ENCODE measurements around the gene ZBTB9.

The ZBTB9 gene

DNA sequence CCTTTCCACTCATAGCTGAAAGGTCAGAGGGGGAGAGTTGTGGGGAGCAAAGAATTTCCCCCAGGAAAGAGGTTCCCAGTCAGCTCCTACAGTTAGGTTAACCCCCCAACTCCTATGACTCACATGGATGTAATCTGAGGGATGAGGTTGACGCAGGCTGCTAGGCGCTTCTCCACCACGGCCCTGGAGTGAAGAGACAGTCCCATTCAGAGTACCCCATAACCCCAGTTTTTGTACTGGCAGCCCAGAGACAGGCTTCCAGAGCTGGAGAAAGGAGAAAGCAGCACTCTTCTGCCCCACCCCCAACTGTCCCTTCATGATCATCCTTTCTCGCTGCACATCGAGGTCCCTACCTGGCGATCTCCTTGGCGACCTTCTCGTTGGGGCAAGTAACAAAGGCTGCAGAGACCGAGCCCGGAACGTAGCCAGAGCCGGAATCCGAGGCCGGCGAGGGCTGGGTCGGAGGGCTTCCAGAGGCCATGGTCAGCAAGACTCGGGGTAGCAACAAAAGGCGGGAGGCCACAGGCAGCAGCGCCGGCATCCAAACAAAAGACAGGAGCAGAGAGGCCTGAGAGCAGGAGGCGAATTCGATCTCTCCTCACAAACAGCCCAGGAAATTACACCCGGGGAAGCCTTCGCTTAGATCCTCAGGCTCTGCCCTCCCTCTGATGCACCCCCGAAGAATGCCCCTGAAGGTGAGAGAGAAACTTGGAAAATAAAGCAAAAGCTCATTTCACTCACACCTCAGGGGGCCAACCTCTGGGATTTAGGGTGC lies 37.1 kb upstream of the ZBTB9 start:
- TF ChIP-seq CEBPB (IDR thresholded peaks at IDR 0.05) (no peak), TAF1 (IDR thresholded peaks at IDR 0.05; ENCODE audit: low read depth) (no peak)
- TF ChIP-seq, protein P1, sequence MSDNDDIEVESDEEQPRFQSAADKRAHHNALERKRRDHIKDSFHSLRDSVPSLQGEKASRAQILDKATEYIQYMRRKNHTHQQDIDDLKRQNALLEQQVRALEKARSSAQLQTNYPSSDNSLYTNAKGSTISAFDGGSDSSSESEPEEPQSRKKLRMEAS (IDR thresholded peaks at IDR 0.05): no peak

DNA sequence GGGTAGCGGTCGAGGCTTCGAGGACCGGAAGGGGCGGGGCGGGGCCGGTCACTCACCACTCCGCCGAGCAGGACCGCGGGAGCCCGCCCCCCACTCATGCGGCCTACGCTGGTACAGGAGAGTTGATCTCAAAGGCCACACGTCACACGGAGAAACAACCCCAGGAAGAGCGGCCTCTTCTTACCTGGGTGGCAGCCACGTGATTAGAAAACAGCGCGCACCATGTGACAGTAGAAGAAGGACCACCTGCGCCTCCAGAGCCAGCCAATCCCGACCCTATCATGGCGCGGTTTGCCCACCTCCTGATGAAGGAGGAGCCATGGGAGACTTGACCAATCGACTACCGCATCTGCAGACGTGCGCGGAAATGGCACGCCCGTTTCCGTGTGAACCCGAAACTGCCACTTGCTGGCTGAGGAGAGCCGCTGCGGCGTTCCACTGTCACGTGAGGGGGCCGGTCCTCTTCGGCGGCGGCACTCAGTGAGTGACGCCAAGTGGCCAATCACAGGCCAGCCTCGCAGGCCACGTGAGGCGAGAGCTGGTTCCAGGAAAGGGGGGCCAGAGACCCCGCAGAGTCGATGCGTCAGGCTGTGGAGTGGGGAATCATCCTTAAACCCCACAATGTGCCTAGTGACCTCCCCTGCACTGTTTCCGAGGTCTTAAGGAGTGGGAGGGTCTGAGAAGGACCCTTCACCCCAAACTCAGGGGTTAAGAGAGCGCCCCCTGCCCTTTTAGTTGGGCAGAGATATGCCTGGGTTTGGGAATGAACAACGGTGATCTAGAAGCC lies 36.3 kb upstream of the ZBTB9 start, which contains the start of gene CUTA:
Gene CUTA, minus strand, starts transcription at position 205 of the 787 bp plus-strand sequence. Its CDS starts 107 bp downstream, at position 98.
- TF ChIP-seq, protein P2, sequence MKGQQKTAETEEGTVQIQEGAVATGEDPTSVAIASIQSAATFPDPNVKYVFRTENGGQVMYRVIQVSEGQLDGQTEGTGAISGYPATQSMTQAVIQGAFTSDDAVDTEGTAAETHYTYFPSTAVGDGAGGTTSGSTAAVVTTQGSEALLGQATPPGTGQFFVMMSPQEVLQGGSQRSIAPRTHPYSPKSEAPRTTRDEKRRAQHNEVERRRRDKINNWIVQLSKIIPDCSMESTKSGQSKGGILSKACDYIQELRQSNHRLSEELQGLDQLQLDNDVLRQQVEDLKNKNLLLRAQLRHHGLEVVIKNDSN (IDR thresholded peaks at IDR 0.05): peak; percentile 98
- TF ChIP-seq CREB1 (IDR thresholded peaks at IDR 0.05; ENCODE audit: low read depth) (no peak; the same call in none of the 2 replicates), RAD21 (IDR thresholded peaks at IDR 0.05; ENCODE audit: low read depth) (no peak), ZBTB7A (IDR thresholded peaks at IDR 0.05; ENCODE audit: low read depth) (peak; percentile 86; the same call in 1 of the 2 replicates), EP300 (IDR thresholded peaks at IDR 0.05; ENCODE audit: borderline replicate concordance) (no peak), TAF1 (IDR thresholded peaks at IDR 0.05; ENCODE audit: low read depth) (peak; percentile 35; the same call in 1 of the 2 replicates), NFIC (IDR thresholded peaks at IDR 0.05) (no peak), FOXM1 (IDR thresholded peaks at IDR 0.05; ENCODE audit: borderline replicate concordance, low read depth) (no peak), YY1 (IDR thresholded peaks at IDR 0.05; ENCODE audit: low read depth) (peak; percentile 76), TEAD4 (IDR thresholded peaks at IDR 0.05) (peak; percentile 26; the same call in 1 of the 2 replicates), TCF12 (IDR thresholded peaks at IDR 0.05; ENCODE audit: low read depth) (no peak), EGR1 (IDR thresholded peaks at IDR 0.05) (no peak), CEBPB (IDR thresholded peaks at IDR 0.05) (no peak)
- TF ChIP-seq, protein P3, sequence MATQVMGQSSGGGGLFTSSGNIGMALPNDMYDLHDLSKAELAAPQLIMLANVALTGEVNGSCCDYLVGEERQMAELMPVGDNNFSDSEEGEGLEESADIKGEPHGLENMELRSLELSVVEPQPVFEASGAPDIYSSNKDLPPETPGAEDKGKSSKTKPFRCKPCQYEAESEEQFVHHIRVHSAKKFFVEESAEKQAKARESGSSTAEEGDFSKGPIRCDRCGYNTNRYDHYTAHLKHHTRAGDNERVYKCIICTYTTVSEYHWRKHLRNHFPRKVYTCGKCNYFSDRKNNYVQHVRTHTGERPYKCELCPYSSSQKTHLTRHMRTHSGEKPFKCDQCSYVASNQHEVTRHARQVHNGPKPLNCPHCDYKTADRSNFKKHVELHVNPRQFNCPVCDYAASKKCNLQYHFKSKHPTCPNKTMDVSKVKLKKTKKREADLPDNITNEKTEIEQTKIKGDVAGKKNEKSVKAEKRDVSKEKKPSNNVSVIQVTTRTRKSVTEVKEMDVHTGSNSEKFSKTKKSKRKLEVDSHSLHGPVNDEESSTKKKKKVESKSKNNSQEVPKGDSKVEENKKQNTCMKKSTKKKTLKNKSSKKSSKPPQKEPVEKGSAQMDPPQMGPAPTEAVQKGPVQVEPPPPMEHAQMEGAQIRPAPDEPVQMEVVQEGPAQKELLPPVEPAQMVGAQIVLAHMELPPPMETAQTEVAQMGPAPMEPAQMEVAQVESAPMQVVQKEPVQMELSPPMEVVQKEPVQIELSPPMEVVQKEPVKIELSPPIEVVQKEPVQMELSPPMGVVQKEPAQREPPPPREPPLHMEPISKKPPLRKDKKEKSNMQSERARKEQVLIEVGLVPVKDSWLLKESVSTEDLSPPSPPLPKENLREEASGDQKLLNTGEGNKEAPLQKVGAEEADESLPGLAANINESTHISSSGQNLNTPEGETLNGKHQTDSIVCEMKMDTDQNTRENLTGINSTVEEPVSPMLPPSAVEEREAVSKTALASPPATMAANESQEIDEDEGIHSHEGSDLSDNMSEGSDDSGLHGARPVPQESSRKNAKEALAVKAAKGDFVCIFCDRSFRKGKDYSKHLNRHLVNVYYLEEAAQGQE (IDR thresholded peaks at IDR 0.05; ENCODE audit: low read depth): no peak
- TF ChIP-seq, protein P1 (IDR thresholded peaks at IDR 0.05): peak; percentile 97

DNA sequence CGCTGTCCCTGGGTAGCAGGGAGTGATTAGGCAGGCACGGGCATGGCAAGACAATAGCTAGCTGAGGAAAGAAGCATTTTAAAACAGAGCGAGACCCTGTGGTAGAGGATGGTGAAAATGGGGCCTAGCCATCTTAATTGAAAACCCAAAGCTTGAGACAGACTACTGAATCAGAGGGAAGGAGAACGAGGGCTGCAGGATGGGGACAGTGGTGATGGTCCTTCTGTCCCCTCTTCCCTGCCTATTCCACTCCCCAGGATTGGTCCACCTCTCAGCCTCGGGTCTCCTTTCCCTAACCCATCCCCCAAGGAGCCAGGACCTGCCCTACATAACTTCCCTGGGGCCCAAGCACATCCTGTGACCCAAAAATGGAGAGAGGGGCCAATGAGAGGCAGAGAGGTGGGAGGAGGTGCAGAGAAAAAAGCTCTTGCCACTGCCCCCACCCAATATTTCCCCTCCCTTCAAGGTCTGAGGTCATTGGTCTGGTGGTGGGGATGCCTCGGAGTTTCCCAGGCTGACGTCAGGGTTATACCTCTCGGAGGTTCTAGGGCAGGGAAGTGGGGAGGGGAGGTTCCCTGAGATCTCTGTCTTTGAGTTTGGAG lies 35.6 kb upstream of the ZBTB9 start:
- no peak for TF ChIP-seq FOXM1 (IDR thresholded peaks at IDR 0.05; ENCODE audit: borderline replicate concordance, low read depth)
- no peak for TF ChIP-seq TEAD4 (IDR thresholded peaks at IDR 0.05)
- no peak for TF ChIP-seq TCF12 (IDR thresholded peaks at IDR 0.05; ENCODE audit: low read depth)
- TF ChIP-seq EGR1 (IDR thresholded peaks at IDR 0.05): no peak
- TF ChIP-seq, protein P3 (IDR thresholded peaks at IDR 0.05; ENCODE audit: low read depth): no peak
- TF ChIP-seq, protein P2 (IDR thresholded peaks at IDR 0.05): no peak
- no peak for TF ChIP-seq NFIC (IDR thresholded peaks at IDR 0.05)
- TF ChIP-seq RAD21 (IDR thresholded peaks at IDR 0.05; ENCODE audit: low read depth): no peak
- no peak for TF ChIP-seq YY1 (IDR thresholded peaks at IDR 0.05; ENCODE audit: low read depth)
- no peak for TF ChIP-seq ZBTB7A (IDR thresholded peaks at IDR 0.05; ENCODE audit: low read depth)
- TF ChIP-seq CEBPB (IDR thresholded peaks at IDR 0.05): no peak
- no peak for TF ChIP-seq TAF1 (IDR thresholded peaks at IDR 0.05; ENCODE audit: low read depth)
- TF ChIP-seq, protein P1 (IDR thresholded peaks at IDR 0.05): no peak
- TF ChIP-seq EP300 (IDR thresholded peaks at IDR 0.05; ENCODE audit: borderline replicate concordance): no peak

DNA sequence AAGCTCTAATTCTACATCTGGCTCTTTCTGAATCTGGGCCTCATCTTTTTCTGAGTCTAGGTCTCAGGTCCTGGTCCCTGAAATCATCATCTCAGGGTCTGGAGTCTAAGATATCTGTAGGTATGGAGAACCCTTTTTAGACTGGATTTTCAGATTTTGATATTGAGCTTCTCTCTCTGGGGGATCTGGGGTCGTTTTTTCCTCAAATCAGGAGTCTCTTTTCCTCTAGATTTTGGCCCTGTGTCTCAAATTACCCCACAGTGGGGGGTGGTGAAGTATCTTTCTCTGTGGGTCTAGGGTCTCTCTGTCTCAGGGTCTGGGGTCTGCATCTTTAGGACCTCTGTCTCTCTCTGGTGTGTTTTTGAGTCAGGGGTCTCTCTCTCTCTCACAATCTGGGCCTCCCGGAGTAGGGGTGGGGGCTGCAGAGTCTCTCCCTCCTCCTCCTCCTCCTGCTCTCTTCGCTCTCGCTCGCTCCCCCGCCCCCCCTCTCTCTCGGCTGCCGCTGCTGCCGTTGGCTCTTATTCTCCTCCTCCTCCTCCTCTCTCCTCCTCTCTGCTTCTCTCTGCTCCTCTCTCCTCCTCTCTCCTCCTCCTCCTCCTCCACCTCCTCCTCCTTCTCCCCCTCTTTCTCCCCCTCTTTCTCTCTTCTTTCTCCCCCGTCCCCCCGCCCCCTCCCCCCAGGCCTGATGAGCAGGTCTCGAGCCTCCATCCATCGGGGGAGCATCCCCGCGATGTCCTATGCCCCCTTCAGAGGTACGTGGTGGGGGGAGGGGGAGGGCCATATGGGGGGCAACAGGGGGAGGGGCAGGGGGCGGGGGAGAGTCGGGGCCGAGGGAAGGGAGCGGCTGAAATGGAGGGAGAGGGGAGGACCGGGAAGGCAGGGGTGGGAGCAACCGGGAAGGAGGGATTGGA lies 34.5 kb upstream of the ZBTB9 start, which contains the start of gene SYNGAP1:
Gene SYNGAP1, plus strand, starts transcription at position 486 of the 911 bp plus-strand sequence. Its CDS starts 200 bp downstream, at position 686.
- 0 out of 2 replicates have a peak, but pooled peaks have one; percentile 38 for TF ChIP-seq ZBTB7A (IDR thresholded peaks at IDR 0.05; ENCODE audit: low read depth)
- TF ChIP-seq YY1 (IDR thresholded peaks at IDR 0.05; ENCODE audit: low read depth): no peak
- no peak for TF ChIP-seq CEBPB (IDR thresholded peaks at IDR 0.05)
- TF ChIP-seq TEAD4 (IDR thresholded peaks at IDR 0.05): no peak
